ENCODE data around the gene DDX27.
"Not testable (repeated sequence)": the region's sequence is repeated elsewhere in the genome, so short reads cannot be mapped to it uniquely, and the experiment has no call there.

DDX27 gene

GRCh38 chr20:49219091-49219923 is at the start of gene DDX27:
DDX27 (plus strand) TSS chr20:49219416; CDS start chr20:49219449, 33 bp downstream.
- H3K4me1 ChIP-seq (ENCODE audit: control insufficient read depth, insufficient read depth, low read length), result peaks cover 6% of the 10 kb centered on the region; the same call in 1 of the 2 replicates
- H3K4me3 ChIP-seq (ENCODE audit: low read depth, low read length), result peak within 1 kb of the TSS; percentile 88
- H3K9ac ChIP-seq (ENCODE audit: low read length), result peak within 1 kb of the TSS; percentile 87
- peaks cover 27% of the 10 kb centered on the region for H3K36me3 ChIP-seq (ENCODE audit: control insufficient read depth, insufficient read depth, low read length)
- no peaks in the 10 kb centered on the region for H3K27me3 ChIP-seq (ENCODE audit: control insufficient read depth, insufficient read depth, low read length)
- no peaks in the 10 kb centered on the region for H3K9me3 ChIP-seq (ENCODE audit: control insufficient read depth, insufficient read depth, low read depth, low read length)
- peak within 1 kb of the TSS; percentile 63; the same call in 1 of the 2 replicates for H3K27ac ChIP-seq (ENCODE audit: low read depth, low read length)

- no peaks in the 10 kb centered on the region for H3K9me3 ChIP-seq (ENCODE audit: control insufficient read depth, insufficient read depth, low read depth, low read length)
- no peak overlapping the region for H3K9ac ChIP-seq (ENCODE audit: low read length)
- H3K27ac ChIP-seq (ENCODE audit: low read depth, low read length), result no peak overlapping the region
- peaks cover 35% of the 10 kb centered on the region for H3K36me3 ChIP-seq (ENCODE audit: control insufficient read depth, insufficient read depth, low read length)
- H3K4me1 ChIP-seq (ENCODE audit: control insufficient read depth, insufficient read depth, low read length), result no peaks in the 10 kb centered on the region; the same call in 1 of the 2 replicates
- H3K4me3 ChIP-seq (ENCODE audit: low read depth, low read length), result no peak overlapping the region
- H3K27me3 ChIP-seq (ENCODE audit: control insufficient read depth, insufficient read depth, low read length), result no peaks in the 10 kb centered on the region
Measured at GRCh38 chr20:49169547-49169946, 49.7 kb upstream of the DDX27 start.

GRCh38 chr20:49170714-49171113 is 48.5 kb upstream of the DDX27 start:
- Histone ChIP-seq H3K4me3 (ENCODE audit: low read depth, low read length) (no peak overlapping the region), H3K36me3 (ENCODE audit: control insufficient read depth, insufficient read depth, low read length) (peaks cover 28% of the 10 kb centered on the region), H3K4me1 (ENCODE audit: control insufficient read depth, insufficient read depth, low read length) (no peaks in the 10 kb centered on the region; the same call in 1 of the 2 replicates), H3K9ac (ENCODE audit: low read length) (no peak overlapping the region), H3K27me3 (ENCODE audit: control insufficient read depth, insufficient read depth, low read length) (no peaks in the 10 kb centered on the region), H3K27ac (ENCODE audit: low read depth, low read length) (no peak overlapping the region), H3K9me3 (ENCODE audit: control insufficient read depth, insufficient read depth, low read depth, low read length) (no peaks in the 10 kb centered on the region)

GRCh38 chr20:49171909-49172308 is 47.3 kb upstream of the DDX27 start:
- peaks cover 25% of the 10 kb centered on the region for H3K36me3 ChIP-seq (ENCODE audit: control insufficient read depth, insufficient read depth, low read length)
- no peak overlapping the region for H3K4me3 ChIP-seq (ENCODE audit: low read depth, low read length)
- no peaks in the 10 kb centered on the region; the same call in 1 of the 2 replicates for H3K4me1 ChIP-seq (ENCODE audit: control insufficient read depth, insufficient read depth, low read length)
- no peaks in the 10 kb centered on the region for H3K27me3 ChIP-seq (ENCODE audit: control insufficient read depth, insufficient read depth, low read length)
- H3K9me3 ChIP-seq (ENCODE audit: control insufficient read depth, insufficient read depth, low read depth, low read length), result no peaks in the 10 kb centered on the region
- no peak overlapping the region for H3K9ac ChIP-seq (ENCODE audit: low read length)
- H3K27ac ChIP-seq (ENCODE audit: low read depth, low read length), result no peak overlapping the region

GRCh38 chr20:49172413-49172812 is 46.8 kb upstream of the DDX27 start:
- H3K27me3 ChIP-seq (ENCODE audit: control insufficient read depth, insufficient read depth, low read length), result no peaks in the 10 kb centered on the region
- peaks cover 25% of the 10 kb centered on the region for H3K36me3 ChIP-seq (ENCODE audit: control insufficient read depth, insufficient read depth, low read length)
- H3K9ac ChIP-seq (ENCODE audit: low read length), result no peak overlapping the region
- H3K4me3 ChIP-seq (ENCODE audit: low read depth, low read length), result no peak overlapping the region
- H3K4me1 ChIP-seq (ENCODE audit: control insufficient read depth, insufficient read depth, low read length), result no peaks in the 10 kb centered on the region; the same call in 1 of the 2 replicates
- no peak overlapping the region for H3K27ac ChIP-seq (ENCODE audit: low read depth, low read length)
- no peaks in the 10 kb centered on the region for H3K9me3 ChIP-seq (ENCODE audit: control insufficient read depth, insufficient read depth, low read depth, low read length)

- Histone ChIP-seq H3K36me3 (ENCODE audit: control insufficient read depth, insufficient read depth, low read length) (peaks cover 29% of the 10 kb centered on the region), H3K9me3 (ENCODE audit: control insufficient read depth, insufficient read depth, low read depth, low read length) (no peaks in the 10 kb centered on the region), H3K27ac (ENCODE audit: low read depth, low read length) (no peak overlapping the region), H3K27me3 (ENCODE audit: control insufficient read depth, insufficient read depth, low read length) (no peaks in the 10 kb centered on the region), H3K9ac (ENCODE audit: low read length) (no peak overlapping the region), H3K4me1 (ENCODE audit: control insufficient read depth, insufficient read depth, low read length) (no peaks in the 10 kb centered on the region), H3K4me3 (ENCODE audit: low read depth, low read length) (no peak overlapping the region)
Measured at GRCh38 chr20:49174183-49174582, 45.0 kb upstream of the DDX27 start.

GRCh38 chr20:49179368-49180277 is 39.6 kb upstream of the DDX27 start:
- H3K27ac ChIP-seq (ENCODE audit: low read depth, low read length), result no peak overlapping the region; the same call in 1 of the 2 replicates
- H3K4me3 ChIP-seq (ENCODE audit: low read depth, low read length), result no peak overlapping the region
- H3K9ac ChIP-seq (ENCODE audit: low read length), result no peak overlapping the region
- peaks cover 3% of the 10 kb centered on the region; the same call in 1 of the 2 replicates for H3K4me1 ChIP-seq (ENCODE audit: control insufficient read depth, insufficient read depth, low read length)
- no peaks in the 10 kb centered on the region for H3K27me3 ChIP-seq (ENCODE audit: control insufficient read depth, insufficient read depth, low read length)
- H3K36me3 ChIP-seq (ENCODE audit: control insufficient read depth, insufficient read depth, low read length), result peaks cover 10% of the 10 kb centered on the region
- H3K9me3 ChIP-seq (ENCODE audit: control insufficient read depth, insufficient read depth, low read depth, low read length), result no peaks in the 10 kb centered on the region

- Histone ChIP-seq H3K4me3 (ENCODE audit: low read depth, low read length) (no peak overlapping the region), H3K27me3 (ENCODE audit: control insufficient read depth, insufficient read depth, low read length) (no peaks in the 10 kb centered on the region), H3K9ac (ENCODE audit: low read length) (no peak overlapping the region), H3K9me3 (ENCODE audit: control insufficient read depth, insufficient read depth, low read depth, low read length) (no peaks in the 10 kb centered on the region), H3K27ac (ENCODE audit: low read depth, low read length) (no peak overlapping the region), H3K36me3 (ENCODE audit: control insufficient read depth, insufficient read depth, low read length) (peaks cover 6% of the 10 kb centered on the region), H3K4me1 (ENCODE audit: control insufficient read depth, insufficient read depth, low read length) (peaks cover 6% of the 10 kb centered on the region)
Measured at GRCh38 chr20:49181265-49181877, 37.8 kb upstream of the DDX27 start.

- Histone ChIP-seq H3K36me3 (ENCODE audit: control insufficient read depth, insufficient read depth, low read length) (no peaks in the 10 kb centered on the region), H3K9ac (ENCODE audit: low read length) (no peak overlapping the region), H3K27me3 (ENCODE audit: control insufficient read depth, insufficient read depth, low read length) (no peaks in the 10 kb centered on the region), H3K27ac (ENCODE audit: low read depth, low read length) (no peak overlapping the region), H3K4me1 (ENCODE audit: control insufficient read depth, insufficient read depth, low read length) (peaks cover 10% of the 10 kb centered on the region), H3K9me3 (ENCODE audit: control insufficient read depth, insufficient read depth, low read depth, low read length) (no peaks in the 10 kb centered on the region), H3K4me3 (ENCODE audit: low read depth, low read length) (no peak overlapping the region)
Measured at GRCh38 chr20:49183444-49183843, 35.8 kb upstream of the DDX27 start.

GRCh38 chr20:49184084-49184501 is 35.1 kb upstream of the DDX27 start:
- H3K9ac ChIP-seq (ENCODE audit: low read length); H3K4me1 ChIP-seq (ENCODE audit: control insufficient read depth, insufficient read depth, low read length); H3K4me3 ChIP-seq (ENCODE audit: low read depth, low read length); H3K27me3 ChIP-seq (ENCODE audit: control insufficient read depth, insufficient read depth, low read length); H3K9me3 ChIP-seq (ENCODE audit: control insufficient read depth, insufficient read depth, low read depth, low read length); H3K27ac ChIP-seq (ENCODE audit: low read depth, low read length); H3K36me3 ChIP-seq (ENCODE audit: control insufficient read depth, insufficient read depth, low read length): not testable (repeated sequence)

All from HUES6 (cell line).